HL-60 (cell line): Measurements from ENCODE around the gene LRRC8D.

Experiments used
- DNase-seq, 2 experiments: peaks; one replicate each; pipeline ENCODE4 v3.0.0-alpha.2; 2010 to 2020; ENCODE audit warnings: low read depth in 1 of 2, low spot score in 1 of 2
- H3K27ac ChIP-seq: fragments of 250-450 bp; sonication (Bioruptor Pico); replicated peaks from 2 replicates; pipeline ENCODE4 v1.5.1; 2020; ENCODE audit warnings: mild to moderate bottlenecking, moderate library complexity
- H3K27me3 ChIP-seq: fragments of 250-450 bp; sonication (Bioruptor Pico); 2 replicates; pipeline ENCODE4 v1.5.1; 2021; ENCODE audit warnings: mild to moderate bottlenecking, moderate library complexity; ENCODE audit not compliant: insufficient read depth, poor library complexity, severe bottlenecking
- H3K4me3 ChIP-seq: replicated peaks from 2 replicates; pipeline ENCODE4 v1.5.1; 2011; ENCODE audit warnings: mild to moderate bottlenecking, control low read depth, low read length; ENCODE audit not compliant: insufficient read depth
- CTCF ChIP-seq: IDR thresholded peaks from one replicate; pipeline ENCODE4 v1.5.1; 2011; ENCODE audit warnings: low read length, control low read depth, inconsistent platforms; ENCODE audit not compliant: insufficient read depth
- GABPA ChIP-seq: IDR thresholded peaks from 2 replicates; pipeline ENCODE4 v1.6.1; 2012; ENCODE audit warnings: low read depth
- POLR2AphosphoS5 ChIP-seq: IDR thresholded peaks from 2 replicates; pipeline ENCODE4 v1.6.1; 2012; ENCODE audit warnings: low read depth
- REST ChIP-seq: IDR thresholded peaks from 2 replicates; pipeline ENCODE4 v1.6.1; 2012; ENCODE audit warnings: low read depth; ENCODE audit not compliant: insufficient replicate concordance
- SPI1 ChIP-seq: IDR thresholded peaks from 2 replicates; pipeline ENCODE4 v1.6.1; 2012; ENCODE audit warnings: low read depth, mild to moderate bottlenecking, borderline replicate concordance

Gene LRRC8D

GRCh38 chr1:89965193-89965768 lies 144.4 kb downstream of the LRRC8D start:
- H3K27ac ChIP-seq = no peak overlapping the region
- TF ChIP-seq CTCF (no peak), REST (no peak), SPI1 (no peak), POLR2AphosphoS5 (no peak), GABPA (no peak)
- H3K27me3 ChIP-seq = no peaks in the 10 kb centered on the region
- H3K4me3 ChIP-seq = no peak overlapping the region
- DNase-seq = no peak

- H3K27ac ChIP-seq = no peak overlapping the region
- peak in 1 of 2 experiments; percentile 10 for DNase-seq
- TF ChIP-seq REST (no peak), CTCF (no peak), POLR2AphosphoS5 (no peak), SPI1 (no peak; the same call in 1 of the 2 replicates), GABPA (no peak)
- no peaks in the 10 kb centered on the region for H3K27me3 ChIP-seq
- H3K4me3 ChIP-seq = no peak overlapping the region
Measured at GRCh38 chr1:89966656-89967055, 145.8 kb downstream of the LRRC8D start.

- TF ChIP-seq REST (no peak), CTCF (no peak), GABPA (no peak), SPI1 (no peak), POLR2AphosphoS5 (no peak)
- Histone ChIP-seq H3K27me3 (no peaks in the 10 kb centered on the region), H3K4me3 (no peak overlapping the region), H3K27ac (no peak overlapping the region)
- DNase-seq = no peak
Measured at GRCh38 chr1:89971600-89971999, 150.8 kb downstream of the LRRC8D start.
